NCI-H345 treated with DMSO at 0.1 percent for 48 hours (cell line): ENCODE measurements around the gene CENPO.

Experiments
- DNase-seq: peaks from one replicate; lab custom pipeline; 2025; ENCODE audit not compliant: unreplicated experiment; lab: John Stamatoyannopoulos, UW

CENPO gene

GRCh38 chr2:24857746-24858145 is 64.5 kb downstream of the CENPO start:
- no peak for DNase-seq

GRCh38 chr2:24858996-24859395 is 65.8 kb downstream of the CENPO start:
- no peak for DNase-seq

GRCh38 chr2:24859968-24860600 is 66.9 kb downstream of the CENPO start:
- no peak for DNase-seq

GRCh38 chr2:24860631-24861030 is 67.4 kb downstream of the CENPO start:
- DNase-seq: no peak

- no peak for DNase-seq
Measured at GRCh38 chr2:24861500-24861899, 68.3 kb downstream of the CENPO start.

- DNase-seq: no peak
Measured at GRCh38 chr2:24863641-24864040, 70.4 kb downstream of the CENPO start.

GRCh38 chr2:24866946-24867345 is 73.7 kb downstream of the CENPO start:
- no peak for DNase-seq

GRCh38 chr2:24870440-24870839 is 77.2 kb downstream of the CENPO start:
- no peak for DNase-seq

- DNase-seq: no peak
Measured at GRCh38 chr2:24870891-24871705, 77.9 kb downstream of the CENPO start.

GRCh38 chr2:24871852-24872333 is 78.7 kb downstream of the CENPO start:
- DNase-seq: no peak
